NCI-H2196 treated with DMSO at 0.1 percent for 48 hours (cell line): ENCODE results near the gene IQCK.
"Not testable (repeated sequence)": the region's sequence is repeated elsewhere in the genome, so short reads cannot be mapped to it uniquely, and the experiment has no call there.

Experiments used
- DNase-seq: peaks from one replicate; lab custom pipeline; 2025; ENCODE audit not compliant: unreplicated experiment; lab: John Stamatoyannopoulos, UW

IQCK gene

GRCh38 chr16:19785081-19785480 is 67.0 kb downstream of the IQCK start:
- no peak for DNase-seq

- no peak for DNase-seq
Observed at GRCh38 chr16:19785512-19786130, 67.5 kb downstream of the IQCK start.

GRCh38 chr16:19801369-19801768 is 83.3 kb downstream of the IQCK start:
- DNase-seq, result not testable (repeated sequence)

- not testable (repeated sequence) for DNase-seq
Observed at GRCh38 chr16:19801824-19802223, 83.8 kb downstream of the IQCK start.

- DNase-seq, result no peak
Observed at GRCh38 chr16:19802612-19803011, 84.5 kb downstream of the IQCK start.

GRCh38 chr16:19804538-19805323 is 86.7 kb downstream of the IQCK start:
- peak; percentile 96 for DNase-seq

GRCh38 chr16:19805459-19806162 is 87.5 kb downstream of the IQCK start:
- no peak for DNase-seq

- DNase-seq, result no peak
Observed at GRCh38 chr16:19808061-19808641, 90.1 kb downstream of the IQCK start.

GRCh38 chr16:19809121-19809635 is 91.1 kb downstream of the IQCK start:
- no peak for DNase-seq

GRCh38 chr16:19809693-19810092 is 91.6 kb downstream of the IQCK start:
- DNase-seq, result no peak

GRCh38 chr16:19810817-19811731 is 93.0 kb downstream of the IQCK start:
- no peak for DNase-seq

- DNase-seq, result no peak
Observed at GRCh38 chr16:19812986-19813385, 94.9 kb downstream of the IQCK start.

- DNase-seq, result no peak
Observed at GRCh38 chr16:19815418-19815817, 97.3 kb downstream of the IQCK start.

GRCh38 chr16:19817122-19817521 is 99.1 kb downstream of the IQCK start:
- no peak for DNase-seq

- DNase-seq, result no peak
Observed at GRCh38 chr16:19817875-19818274, 99.8 kb downstream of the IQCK start.

- DNase-seq, result no peak
Observed at GRCh38 chr16:19822533-19822932, 104.5 kb downstream of the IQCK start.

- no peak for DNase-seq
Observed at GRCh38 chr16:19823322-19823721, 105.3 kb downstream of the IQCK start.

- DNase-seq, result no peak
Observed at GRCh38 chr16:19824216-19824615, 106.1 kb downstream of the IQCK start.

- no peak for DNase-seq
Observed at GRCh38 chr16:19829844-19830692, 112.0 kb downstream of the IQCK start.
